ENCODE results near the gene TBC1D4. TPM values are rescaled to one million over a fixed set of nuclear protein-coding genes. Genes with fewer than 3 reads are reported as not detected.

TBC1D4 gene
- total RNA-seq, 1 donor from 2014 or later, result 19.8 TPM

DNA sequence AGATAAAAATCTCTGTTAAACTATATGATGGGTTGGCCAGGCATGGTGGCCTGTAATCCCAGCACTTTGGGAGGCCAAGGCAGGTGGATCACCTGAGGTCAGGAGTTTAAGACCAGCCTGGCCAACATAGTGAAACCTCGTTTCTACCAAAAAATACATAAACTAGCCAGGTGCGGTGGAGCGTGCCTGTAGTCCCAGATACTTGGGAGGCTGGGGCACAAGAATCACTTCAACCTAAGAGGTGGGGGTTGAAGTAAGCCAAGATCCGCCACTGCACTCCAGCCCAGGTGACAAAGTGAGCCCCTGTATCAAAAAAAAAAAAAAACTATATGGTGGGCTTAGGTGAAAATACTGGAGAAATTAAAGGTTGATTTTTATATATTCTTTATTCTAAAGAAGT is 11.3 kb downstream of the TBC1D4 start:
- Histone ChIP-seq H3K4me1 (ENCODE audit: control insufficient read depth in 3 of 3, insufficient read depth in 3 of 3, low read length in 3 of 3) (peaks cover 17 to 39% (median 37%) of the 10 kb centered on the region in 3 donors), H3K4me3 (ENCODE audit: low read length in 3 of 3) (no peak overlapping the region), H3K27ac (ENCODE audit: low read depth, low read length) (peak overlapping the region; percentile 31), H3K9me3 (ENCODE audit: control insufficient read depth in 3 of 3, low read length in 3 of 3) (no peaks in the 10 kb centered on the region), H3K27me3 (ENCODE audit: control insufficient read depth in 3 of 3, insufficient read depth in 3 of 3, low read length in 3 of 3) (no peaks in the 10 kb centered on the region), H3K9ac (ENCODE audit: low read depth in 1 of 3, low read length in 3 of 3) (no peak overlapping the region), H3K36me3 (ENCODE audit: control insufficient read depth in 3 of 3, insufficient read depth in 3 of 3, low read length in 3 of 3) (no peaks in the 10 kb centered on the region)

DNA sequence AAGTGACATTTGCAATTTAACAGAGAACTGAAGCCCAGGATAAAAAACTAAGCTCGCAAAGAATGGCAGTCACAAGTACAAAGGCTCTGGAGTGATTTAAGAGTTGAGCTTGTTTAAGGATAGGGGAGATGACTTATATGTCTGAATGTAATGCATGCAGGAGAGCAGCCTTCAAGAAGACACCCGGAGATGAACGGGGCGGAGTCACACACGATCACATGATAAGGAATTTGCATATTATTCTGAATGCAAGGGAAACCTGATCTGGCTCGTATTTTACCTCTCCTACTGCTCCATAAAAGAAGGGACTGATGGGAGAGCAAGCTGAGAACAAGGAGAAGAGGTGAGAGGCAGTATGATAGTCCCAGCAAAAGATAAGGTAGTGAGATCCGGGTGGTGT is 12.9 kb downstream of the TBC1D4 start:
- Histone ChIP-seq H3K4me3 (ENCODE audit: low read length in 3 of 3) (peak overlapping the region in 1 of 3 donors; percentile 41), H3K36me3 (ENCODE audit: control insufficient read depth in 3 of 3, insufficient read depth in 3 of 3, low read length in 3 of 3) (no peaks in the 10 kb centered on the region), H3K4me1 (ENCODE audit: control insufficient read depth in 3 of 3, insufficient read depth in 3 of 3, low read length in 3 of 3) (peaks cover 28 to 54% (median 37%) of the 10 kb centered on the region in 3 donors), H3K27me3 (ENCODE audit: control insufficient read depth in 3 of 3, insufficient read depth in 3 of 3, low read length in 3 of 3) (no peaks in the 10 kb centered on the region), H3K9me3 (ENCODE audit: control insufficient read depth in 3 of 3, low read length in 3 of 3) (no peaks in the 10 kb centered on the region), H3K9ac (ENCODE audit: low read depth in 1 of 3, low read length in 3 of 3) (peak overlapping the region in 1 of 3 donors; percentile 8), H3K27ac (ENCODE audit: low read depth, low read length) (peak overlapping the region; percentile 74)

DNA sequence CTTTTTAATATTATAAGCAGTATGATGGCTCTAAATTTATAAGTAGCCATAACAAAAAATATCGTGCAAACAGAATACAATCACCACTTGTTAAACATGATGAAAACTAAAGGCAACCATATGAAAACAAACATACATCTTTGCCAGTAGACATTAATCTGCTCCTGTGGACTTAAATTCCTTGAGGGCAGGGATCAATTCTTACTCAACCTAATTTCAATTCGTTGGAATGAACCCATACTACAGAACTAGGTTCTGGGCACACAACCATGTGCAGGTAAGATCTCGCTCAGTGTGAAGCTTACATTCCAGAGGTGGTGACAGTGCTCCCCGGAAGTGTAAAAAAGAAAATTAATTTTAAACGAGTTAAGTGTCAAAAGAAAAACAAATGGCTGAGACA is 13.4 kb downstream of the TBC1D4 start:
- Histone ChIP-seq H3K9ac (ENCODE audit: low read depth in 1 of 3, low read length in 3 of 3) (peak overlapping the region in 1 of 3 donors; percentile 8), H3K27me3 (ENCODE audit: control insufficient read depth in 3 of 3, insufficient read depth in 3 of 3, low read length in 3 of 3) (no peaks in the 10 kb centered on the region), H3K36me3 (ENCODE audit: control insufficient read depth in 3 of 3, insufficient read depth in 3 of 3, low read length in 3 of 3) (no peaks in the 10 kb centered on the region), H3K9me3 (ENCODE audit: control insufficient read depth in 3 of 3, low read length in 3 of 3) (no peaks in the 10 kb centered on the region), H3K27ac (ENCODE audit: low read depth, low read length) (peak overlapping the region; percentile 74), H3K4me1 (ENCODE audit: control insufficient read depth in 3 of 3, insufficient read depth in 3 of 3, low read length in 3 of 3) (peaks cover 29 to 54% (median 35%) of the 10 kb centered on the region in 3 donors), H3K4me3 (ENCODE audit: low read length in 3 of 3) (peak overlapping the region in 1 of 3 donors; percentile 41)

DNA sequence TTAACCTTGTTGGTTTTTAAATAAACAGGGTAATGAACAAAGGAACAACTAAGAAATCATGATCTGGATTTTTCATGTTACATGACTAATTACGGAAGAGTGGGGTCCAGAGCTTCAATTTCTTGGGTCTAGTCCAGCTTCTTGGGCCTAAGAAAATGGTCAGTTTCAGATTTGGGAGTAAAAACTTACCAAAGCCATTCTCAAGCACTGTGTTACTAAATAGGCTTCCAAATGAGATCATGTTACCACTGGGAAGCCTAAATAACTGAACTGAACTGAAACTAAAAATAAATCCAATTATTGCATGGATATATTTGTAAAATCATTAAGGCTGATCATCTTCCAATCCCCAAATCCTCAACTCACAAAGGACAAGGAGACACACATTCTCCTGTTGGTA is 13.9 kb downstream of the TBC1D4 start:
- Histone ChIP-seq H3K4me1 (ENCODE audit: control insufficient read depth in 3 of 3, insufficient read depth in 3 of 3, low read length in 3 of 3) (peaks cover 31 to 54% (median 35%) of the 10 kb centered on the region in 3 donors), H3K9ac (ENCODE audit: low read depth in 1 of 3, low read length in 3 of 3) (no peak overlapping the region), H3K27ac (ENCODE audit: low read depth, low read length) (peak overlapping the region; percentile 74)

DNA sequence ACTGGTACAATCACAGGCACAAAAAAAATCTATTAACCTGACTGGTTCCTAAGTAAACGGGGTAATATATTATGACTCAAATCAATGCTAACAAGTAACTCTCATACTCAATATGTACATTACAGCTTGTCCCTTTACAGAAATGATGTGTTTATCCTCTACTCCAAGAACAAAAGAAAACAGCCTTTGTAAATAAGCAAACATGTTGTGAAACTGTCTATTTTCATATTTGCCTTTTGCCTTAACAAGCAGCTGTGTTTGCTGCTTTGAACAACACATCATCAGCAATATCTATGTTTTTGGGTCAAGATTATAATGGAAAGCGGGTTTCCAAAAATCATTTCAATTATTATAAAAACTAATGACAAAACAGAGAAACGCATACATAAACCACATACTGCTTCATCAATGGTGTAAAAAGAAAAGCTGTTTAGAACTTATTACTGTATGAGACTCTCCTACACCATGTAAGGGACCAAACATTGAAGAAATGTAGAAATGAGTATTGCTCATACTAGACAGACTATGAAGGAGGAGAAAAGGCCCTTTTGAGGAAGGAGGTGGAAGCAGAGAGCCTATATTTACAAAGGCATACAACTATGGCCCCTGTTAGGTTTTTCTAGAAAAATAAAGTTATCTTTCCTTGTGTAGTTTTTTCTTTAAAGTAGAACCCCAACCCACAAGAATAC is 14.8 kb downstream of the TBC1D4 start:
- no peaks in the 10 kb centered on the region for H3K36me3 ChIP-seq (ENCODE audit: control insufficient read depth in 3 of 3, insufficient read depth in 3 of 3, low read length in 3 of 3)
- H3K27me3 ChIP-seq (ENCODE audit: control insufficient read depth in 3 of 3, insufficient read depth in 3 of 3, low read length in 3 of 3), result no peaks in the 10 kb centered on the region
- H3K27ac ChIP-seq (ENCODE audit: low read depth, low read length), result peak overlapping the region; percentile 74
- no peaks in the 10 kb centered on the region for H3K9me3 ChIP-seq (ENCODE audit: control insufficient read depth in 3 of 3, low read length in 3 of 3)
- H3K4me1 ChIP-seq (ENCODE audit: control insufficient read depth in 3 of 3, insufficient read depth in 3 of 3, low read length in 3 of 3), result peaks cover 28 to 54% (median 29%) of the 10 kb centered on the region in 3 donors
- H3K4me3 ChIP-seq (ENCODE audit: low read length in 3 of 3), result no peak overlapping the region
- H3K9ac ChIP-seq (ENCODE audit: low read depth in 1 of 3, low read length in 3 of 3), result no peak overlapping the region

More for the DNA sequence above, 13.9 kb downstream of the TBC1D4 start:
- Histone ChIP-seq H3K4me3 (ENCODE audit: low read length in 3 of 3) (peak overlapping the region in 2 of 3 donors; percentile 5 to 24), H3K9me3 (ENCODE audit: control insufficient read depth in 3 of 3, low read length in 3 of 3) (no peaks in the 10 kb centered on the region), H3K27me3 (ENCODE audit: control insufficient read depth in 3 of 3, insufficient read depth in 3 of 3, low read length in 3 of 3) (no peaks in the 10 kb centered on the region), H3K36me3 (ENCODE audit: control insufficient read depth in 3 of 3, insufficient read depth in 3 of 3, low read length in 3 of 3) (no peaks in the 10 kb centered on the region)

DNA sequence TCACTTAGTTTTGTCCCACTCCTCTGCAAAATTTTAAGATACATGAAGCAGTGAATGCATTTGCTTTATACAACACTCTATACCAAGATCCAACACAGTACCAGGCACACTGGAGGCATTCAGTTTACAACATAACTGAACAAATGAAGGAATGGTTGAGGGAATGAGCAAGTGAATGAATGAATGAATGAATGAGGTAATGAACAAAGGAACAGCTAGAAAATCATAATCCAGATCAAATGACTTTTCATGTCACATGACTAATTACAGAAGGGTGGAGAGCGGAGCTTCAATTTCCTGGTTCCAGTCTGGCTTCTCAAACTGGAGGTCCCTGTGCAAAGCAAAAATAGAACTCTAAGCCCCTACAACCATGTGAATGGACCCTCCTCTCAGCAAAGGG is 16.7 kb downstream of the TBC1D4 start:
- no peak overlapping the region for H3K4me3 ChIP-seq (ENCODE audit: low read length in 3 of 3)
- H3K27me3 ChIP-seq (ENCODE audit: control insufficient read depth in 3 of 3, insufficient read depth in 3 of 3, low read length in 3 of 3), result no peaks in the 10 kb centered on the region
- H3K4me1 ChIP-seq (ENCODE audit: control insufficient read depth in 3 of 3, insufficient read depth in 3 of 3, low read length in 3 of 3), result peaks cover 28 to 63% (median 29%) of the 10 kb centered on the region in 3 donors
- H3K9me3 ChIP-seq (ENCODE audit: control insufficient read depth in 3 of 3, low read length in 3 of 3), result no peaks in the 10 kb centered on the region
- H3K9ac ChIP-seq (ENCODE audit: low read depth in 1 of 3, low read length in 3 of 3), result no peak overlapping the region
- H3K36me3 ChIP-seq (ENCODE audit: control insufficient read depth in 3 of 3, insufficient read depth in 3 of 3, low read length in 3 of 3), result no peaks in the 10 kb centered on the region
- peak overlapping the region; percentile 3 for H3K27ac ChIP-seq (ENCODE audit: low read depth, low read length)

DNA sequence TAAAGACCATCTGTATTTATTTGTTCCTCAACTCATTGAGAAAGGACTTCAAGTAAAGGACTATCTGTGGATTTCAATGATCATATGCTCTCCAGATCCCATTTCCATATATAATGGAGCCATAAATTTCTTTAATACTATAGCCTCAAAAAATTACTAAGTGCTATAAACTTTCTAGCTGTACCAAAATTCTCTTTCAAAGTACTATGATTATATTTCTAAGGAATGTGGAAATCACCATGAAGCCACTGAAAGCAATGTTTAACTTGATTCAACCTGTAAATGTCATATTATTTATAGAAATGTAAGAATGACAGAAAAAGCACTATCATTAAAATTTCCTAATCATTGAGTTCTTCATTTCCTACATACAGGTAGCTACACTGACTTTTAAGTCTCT is 20.7 kb downstream of the TBC1D4 start:
- Histone ChIP-seq H3K9ac (ENCODE audit: low read depth in 1 of 3, low read length in 3 of 3) (no peak overlapping the region), H3K36me3 (ENCODE audit: control insufficient read depth in 3 of 3, insufficient read depth in 3 of 3, low read length in 3 of 3) (no peaks in the 10 kb centered on the region), H3K4me1 (ENCODE audit: control insufficient read depth in 3 of 3, insufficient read depth in 3 of 3, low read length in 3 of 3) (peaks cover 29 to 66% (median 37%) of the 10 kb centered on the region in 3 donors), H3K9me3 (ENCODE audit: control insufficient read depth in 3 of 3, low read length in 3 of 3) (no peaks in the 10 kb centered on the region), H3K27ac (ENCODE audit: low read depth, low read length) (no peak overlapping the region), H3K4me3 (ENCODE audit: low read length in 3 of 3) (no peak overlapping the region), H3K27me3 (ENCODE audit: control insufficient read depth in 3 of 3, insufficient read depth in 3 of 3, low read length in 3 of 3) (no peaks in the 10 kb centered on the region)

DNA sequence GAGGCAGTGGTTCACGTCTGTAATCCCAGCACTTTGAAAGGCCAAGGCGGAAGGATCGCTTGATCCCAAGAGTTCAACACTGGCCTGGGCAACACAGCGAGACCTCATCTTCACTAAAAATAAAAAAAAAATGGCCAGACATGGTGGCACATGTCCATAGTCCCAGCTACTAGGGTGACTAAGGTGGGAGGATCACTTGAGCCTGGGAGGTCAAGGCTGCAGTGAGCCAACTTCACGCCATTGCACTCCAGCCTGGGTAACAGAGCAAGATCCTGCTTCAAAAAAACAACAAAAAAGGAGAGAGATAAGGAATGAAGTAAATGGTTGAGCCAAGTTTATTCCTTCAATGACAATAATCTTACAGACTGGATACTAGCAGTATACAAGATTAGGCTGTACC is 21.3 kb downstream of the TBC1D4 start:
- no peak overlapping the region for H3K4me3 ChIP-seq (ENCODE audit: low read length in 3 of 3)
- H3K4me1 ChIP-seq (ENCODE audit: control insufficient read depth in 3 of 3, insufficient read depth in 3 of 3, low read length in 3 of 3), result peaks cover 29 to 63% (median 41%) of the 10 kb centered on the region in 3 donors
- H3K9me3 ChIP-seq (ENCODE audit: control insufficient read depth in 3 of 3, low read length in 3 of 3), result no peaks in the 10 kb centered on the region
- peak overlapping the region; percentile 11 for H3K27ac ChIP-seq (ENCODE audit: low read depth, low read length)
- H3K9ac ChIP-seq (ENCODE audit: low read depth in 1 of 3, low read length in 3 of 3), result no peak overlapping the region
- no peaks in the 10 kb centered on the region for H3K27me3 ChIP-seq (ENCODE audit: control insufficient read depth in 3 of 3, insufficient read depth in 3 of 3, low read length in 3 of 3)
- H3K36me3 ChIP-seq (ENCODE audit: control insufficient read depth in 3 of 3, insufficient read depth in 3 of 3, low read length in 3 of 3), result no peaks in the 10 kb centered on the region

DNA sequence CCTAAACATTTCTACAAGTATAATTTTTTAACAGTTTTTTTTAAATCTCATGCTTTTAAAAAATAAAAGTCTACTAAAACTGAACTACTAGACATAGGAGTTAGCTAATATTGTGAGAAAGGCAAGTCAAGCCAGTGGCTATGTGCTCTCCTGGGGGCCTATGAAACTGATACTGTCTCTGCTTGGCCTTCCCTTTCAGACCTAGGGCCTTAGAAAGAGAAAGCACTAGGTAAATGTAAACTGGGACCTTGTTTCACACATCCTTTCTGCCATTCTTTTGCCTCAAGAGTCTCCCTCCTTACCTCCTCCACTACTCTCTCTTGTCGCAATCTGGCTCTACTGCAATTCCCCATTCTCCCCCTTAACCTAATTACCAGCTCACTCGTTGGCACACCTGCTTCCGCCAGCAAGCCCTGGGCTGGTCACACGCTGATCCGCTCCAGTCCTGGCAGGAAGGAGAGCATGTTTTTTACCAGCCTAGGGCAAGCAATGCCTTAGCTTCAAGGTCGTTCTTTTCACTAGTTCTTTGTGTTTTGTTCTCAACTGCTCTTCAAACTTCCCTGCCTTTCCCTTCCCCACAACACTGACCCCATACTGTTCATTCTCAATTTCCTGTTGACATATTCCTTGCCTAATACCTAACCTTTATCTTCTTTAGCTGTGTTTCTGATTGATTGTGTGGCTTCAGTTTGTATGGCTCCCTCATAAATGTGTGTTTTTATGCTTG is 23.1 kb downstream of the TBC1D4 start:
- Histone ChIP-seq H3K9ac (ENCODE audit: low read depth in 1 of 3, low read length in 3 of 3) (peak overlapping the region; percentile 11 to 46 (median 36)), H3K36me3 (ENCODE audit: control insufficient read depth in 3 of 3, insufficient read depth in 3 of 3, low read length in 3 of 3) (no peaks in the 10 kb centered on the region), H3K9me3 (ENCODE audit: control insufficient read depth in 3 of 3, low read length in 3 of 3) (no peaks in the 10 kb centered on the region), H3K27me3 (ENCODE audit: control insufficient read depth in 3 of 3, insufficient read depth in 3 of 3, low read length in 3 of 3) (no peaks in the 10 kb centered on the region), H3K27ac (ENCODE audit: low read depth, low read length) (peak overlapping the region; percentile 74), H3K4me1 (ENCODE audit: control insufficient read depth in 3 of 3, insufficient read depth in 3 of 3, low read length in 3 of 3) (peaks cover 24 to 54% (median 40%) of the 10 kb centered on the region in 3 donors), H3K4me3 (ENCODE audit: low read length in 3 of 3) (peak overlapping the region in 2 of 3 donors; percentile 11 to 54)

DNA sequence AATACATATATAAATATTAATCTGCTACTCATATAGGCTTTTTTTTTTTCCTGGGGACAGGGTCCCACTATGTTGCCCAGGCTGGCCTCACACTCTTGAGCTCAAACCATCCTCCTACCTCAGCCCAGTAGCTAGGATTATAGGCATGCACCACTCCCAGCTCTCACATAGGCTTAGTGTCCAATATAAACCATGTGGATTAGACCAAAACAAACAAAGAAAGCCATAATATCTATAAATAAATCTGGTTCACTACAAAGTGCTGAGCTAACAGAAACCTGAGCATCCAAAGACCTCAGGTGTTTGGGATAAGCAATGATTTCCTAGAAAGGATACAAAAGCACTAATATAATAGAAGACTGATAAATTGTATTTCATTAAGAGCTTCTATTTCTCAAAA is 26.0 kb downstream of the TBC1D4 start:
- Histone ChIP-seq H3K27me3 (ENCODE audit: control insufficient read depth in 3 of 3, insufficient read depth in 3 of 3, low read length in 3 of 3) (no peaks in the 10 kb centered on the region), H3K36me3 (ENCODE audit: control insufficient read depth in 3 of 3, insufficient read depth in 3 of 3, low read length in 3 of 3) (no peaks in the 10 kb centered on the region), H3K4me1 (ENCODE audit: control insufficient read depth in 3 of 3, insufficient read depth in 3 of 3, low read length in 3 of 3) (peaks cover 22 to 40% (median 40%) of the 10 kb centered on the region in 3 donors), H3K4me3 (ENCODE audit: low read length in 3 of 3) (no peak overlapping the region), H3K9ac (ENCODE audit: low read depth in 1 of 3, low read length in 3 of 3) (no peak overlapping the region), H3K27ac (ENCODE audit: low read depth, low read length) (no peak overlapping the region), H3K9me3 (ENCODE audit: control insufficient read depth in 3 of 3, low read length in 3 of 3) (no peaks in the 10 kb centered on the region)

Measured in skeletal muscle tissue (tissue), 4 donors.